ENCODE measurements around the gene GRM8. TPM values are rescaled to one million over a fixed set of nuclear protein-coding genes. Genes with fewer than 3 reads are reported as not detected.

The GRM8 gene
- total RNA-seq, 1 donor from 2014 or later = not detected

DNA sequence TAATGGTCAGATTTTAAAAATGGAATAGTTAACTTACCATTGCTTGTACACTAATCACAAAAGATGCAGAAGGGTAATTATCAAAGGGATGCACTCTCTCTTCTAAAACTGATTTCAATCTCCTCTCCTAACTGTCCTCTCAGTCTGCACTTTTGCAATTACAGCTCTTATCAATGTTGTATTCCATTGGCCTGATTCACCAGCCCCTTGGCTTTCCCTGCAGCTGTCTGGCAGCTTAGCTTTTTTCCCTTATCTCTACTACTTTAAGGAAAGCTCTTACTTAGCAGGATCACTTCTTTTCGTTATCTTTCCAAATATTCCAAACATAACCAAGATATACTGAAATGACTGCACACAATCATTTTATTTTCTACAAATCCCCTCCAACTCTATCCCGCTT is 448.8 kb downstream of the GRM8 start:
- no peak for ATAC-seq

DNA sequence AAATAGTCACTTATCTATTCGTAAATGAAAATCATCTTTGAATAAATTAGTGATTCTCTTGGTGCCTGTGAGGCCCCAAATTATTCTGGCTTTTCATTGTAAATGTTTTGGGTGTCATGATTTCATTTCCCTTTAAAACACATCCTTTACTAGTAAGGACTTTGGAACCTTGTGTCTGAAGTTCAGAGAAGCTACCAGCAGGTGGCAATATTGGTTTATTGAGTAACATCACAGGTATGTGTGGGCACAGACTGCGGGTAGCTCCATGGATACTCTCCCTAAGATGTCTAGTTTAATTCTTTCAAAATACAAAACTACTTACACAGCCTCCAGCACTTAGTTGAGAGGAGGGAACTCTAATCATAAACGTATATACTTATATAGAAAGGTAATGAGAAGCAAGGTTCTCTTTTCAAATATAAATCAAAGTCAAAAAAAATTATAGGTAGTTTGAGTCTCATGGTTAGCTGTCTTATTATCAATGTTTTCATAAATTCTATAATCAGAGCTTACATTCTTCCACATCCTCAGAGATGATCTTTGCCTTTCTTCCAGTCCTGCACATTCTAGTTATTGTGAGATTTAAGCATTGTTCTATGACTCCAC is 449.6 kb downstream of the GRM8 start:
- ATAC-seq = peak; percentile 67

DNA sequence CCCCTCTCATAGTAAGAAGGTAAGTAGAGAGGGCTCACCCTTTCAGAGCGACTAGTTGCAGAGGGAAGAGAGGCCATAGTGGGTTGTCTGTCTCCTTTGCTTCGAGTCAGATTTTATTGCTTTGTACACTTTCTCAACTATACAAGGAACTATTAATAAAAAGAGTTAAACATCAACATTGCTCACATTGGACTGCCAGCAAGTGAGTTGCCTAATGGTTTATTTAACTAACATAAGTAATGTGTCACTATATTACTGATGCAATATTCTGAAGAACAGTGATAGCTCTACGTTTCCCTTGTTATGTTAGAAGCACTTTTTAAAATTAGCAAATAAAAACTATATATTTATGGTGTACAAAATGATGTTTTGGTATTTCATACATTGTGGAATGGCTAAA is 451.0 kb downstream of the GRM8 start:
- no peak for ATAC-seq

DNA sequence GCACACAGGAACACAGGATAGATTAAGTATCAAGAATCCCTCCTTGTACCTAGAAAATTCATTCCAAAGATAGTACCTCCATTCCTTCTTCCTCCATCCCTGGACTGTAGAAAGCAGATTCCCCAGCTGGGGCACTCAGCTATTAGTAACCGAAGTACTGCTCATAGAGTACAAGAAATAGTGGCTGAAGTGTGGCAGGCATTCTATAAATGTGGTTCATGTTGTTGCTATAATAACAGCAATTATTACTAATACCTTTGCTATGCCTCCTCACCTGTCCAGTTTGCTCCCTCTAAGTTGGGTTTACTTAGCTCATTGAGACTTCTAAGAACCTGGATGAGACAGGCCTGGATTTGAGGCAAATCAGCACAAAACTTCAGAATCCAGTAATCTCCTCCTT is 453.2 kb downstream of the GRM8 start:
- ATAC-seq = no peak

DNA sequence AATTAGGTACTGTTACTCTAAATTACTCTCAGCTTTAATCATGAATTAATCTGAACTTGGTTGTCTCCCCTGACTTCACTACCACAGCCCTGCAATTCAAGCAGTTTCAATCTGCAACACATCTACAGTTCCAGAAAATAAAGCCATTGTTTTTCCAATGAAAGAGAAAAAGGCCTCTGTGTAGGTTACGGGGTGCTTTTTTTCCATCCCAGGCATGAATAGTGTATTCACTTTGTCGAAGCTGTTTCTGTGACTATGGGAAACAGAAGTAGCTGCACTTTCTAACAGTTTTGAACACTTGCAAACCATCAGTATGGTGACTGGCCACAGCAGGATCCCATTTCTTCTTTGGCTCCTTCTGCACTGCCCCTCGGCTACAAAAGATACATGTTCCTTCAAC is 460.2 kb downstream of the GRM8 start:
- ATAC-seq = no peak

- no peak for ATAC-seq
These were observed 461.4 kb downstream of the GRM8 start for GRCh38 chr7:126791306-126791705.

GRCh38 chr7:126790763-126791162 is 462.0 kb downstream of the GRM8 start:
- no peak for ATAC-seq

DNA sequence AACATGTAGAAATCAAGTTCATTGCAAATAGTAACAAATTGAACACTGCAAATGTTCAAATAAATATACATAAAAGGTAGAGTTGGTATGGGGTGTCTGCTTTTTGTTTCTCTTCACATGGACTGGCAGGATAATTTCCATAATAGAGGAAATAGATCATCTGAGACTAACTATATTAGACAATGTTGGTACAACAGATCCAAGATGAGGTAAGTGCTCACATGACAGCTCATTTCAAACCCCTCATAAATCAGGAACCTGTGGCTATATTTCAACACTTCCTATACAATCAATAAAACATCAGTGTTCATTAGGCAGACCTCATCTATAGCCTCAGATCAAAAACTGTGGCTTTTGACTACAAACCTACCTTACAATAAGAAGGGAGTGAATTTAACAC is 469.1 kb downstream of the GRM8 start:
- no peak for ATAC-seq

- no peak for ATAC-seq
These were observed 471.7 kb downstream of the GRM8 start for GRCh38 chr7:126780993-126781392.

DNA sequence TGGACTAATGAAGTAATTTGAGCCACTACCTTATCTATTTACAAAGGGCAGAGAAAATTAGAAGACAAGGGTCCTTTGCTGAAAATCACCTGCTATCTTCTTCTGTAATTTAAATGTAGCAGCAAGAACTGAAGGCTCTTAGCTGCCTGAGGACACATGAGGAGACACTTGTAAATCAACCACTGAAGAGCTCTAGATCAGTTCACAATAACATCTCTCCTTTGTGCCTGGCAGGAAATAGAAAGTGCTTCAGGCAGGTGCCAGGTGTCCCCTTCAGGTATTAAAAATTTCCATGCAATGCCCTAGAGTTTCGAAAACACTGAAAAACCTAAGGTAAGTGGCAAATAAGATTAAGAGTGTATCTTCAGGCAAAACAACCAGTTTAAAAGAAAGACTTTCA is 474.6 kb downstream of the GRM8 start:
- ATAC-seq = no peak

- no peak for ATAC-seq
These were observed 476.2 kb downstream of the GRM8 start for GRCh38 chr7:126776498-126776897.

DNA sequence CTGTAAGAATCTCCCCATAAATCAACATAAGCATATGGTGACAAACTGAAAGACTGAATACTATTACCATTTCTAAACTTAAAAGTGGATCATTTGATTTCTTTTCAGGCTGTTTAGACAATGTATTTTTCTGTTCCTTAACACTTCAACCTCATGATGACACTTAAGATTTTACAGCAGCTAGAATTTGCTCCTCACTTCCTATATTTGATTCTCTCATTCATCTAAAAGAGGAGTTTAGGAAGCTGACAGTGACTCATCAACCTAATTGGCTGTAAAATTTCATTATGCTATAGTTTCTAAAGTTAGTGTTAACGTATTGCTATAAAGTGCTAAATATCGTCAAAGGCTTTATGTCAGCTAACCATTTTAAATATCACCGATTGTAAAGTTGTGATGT is 478.7 kb downstream of the GRM8 start:
- ATAC-seq = no peak

GRCh38 chr7:126768836-126769235 is 483.9 kb downstream of the GRM8 start:
- no peak for ATAC-seq

GRCh38 chr7:126760914-126761577 is 491.7 kb downstream of the GRM8 start:
- no peak for ATAC-seq

DNA sequence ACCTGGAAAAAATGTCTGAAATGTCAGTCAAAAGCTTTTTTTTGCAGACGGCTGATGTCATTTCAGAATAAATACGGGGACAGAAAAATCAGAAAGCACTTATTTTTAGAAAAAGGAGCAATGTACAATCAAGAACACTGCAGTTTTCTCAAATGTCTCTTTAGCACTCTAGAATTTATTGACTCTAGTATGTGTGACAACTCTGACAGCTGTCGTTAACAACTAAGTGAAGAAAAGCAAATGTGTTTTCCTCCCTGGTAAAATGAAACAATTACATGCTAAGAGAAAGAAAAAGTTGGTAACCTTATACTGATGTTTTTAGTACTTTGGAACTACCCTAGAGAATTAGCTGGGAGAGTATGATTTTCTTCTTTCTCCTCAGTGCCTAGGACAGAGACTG is 497.4 kb downstream of the GRM8 start:
- no peak for ATAC-seq

DNA sequence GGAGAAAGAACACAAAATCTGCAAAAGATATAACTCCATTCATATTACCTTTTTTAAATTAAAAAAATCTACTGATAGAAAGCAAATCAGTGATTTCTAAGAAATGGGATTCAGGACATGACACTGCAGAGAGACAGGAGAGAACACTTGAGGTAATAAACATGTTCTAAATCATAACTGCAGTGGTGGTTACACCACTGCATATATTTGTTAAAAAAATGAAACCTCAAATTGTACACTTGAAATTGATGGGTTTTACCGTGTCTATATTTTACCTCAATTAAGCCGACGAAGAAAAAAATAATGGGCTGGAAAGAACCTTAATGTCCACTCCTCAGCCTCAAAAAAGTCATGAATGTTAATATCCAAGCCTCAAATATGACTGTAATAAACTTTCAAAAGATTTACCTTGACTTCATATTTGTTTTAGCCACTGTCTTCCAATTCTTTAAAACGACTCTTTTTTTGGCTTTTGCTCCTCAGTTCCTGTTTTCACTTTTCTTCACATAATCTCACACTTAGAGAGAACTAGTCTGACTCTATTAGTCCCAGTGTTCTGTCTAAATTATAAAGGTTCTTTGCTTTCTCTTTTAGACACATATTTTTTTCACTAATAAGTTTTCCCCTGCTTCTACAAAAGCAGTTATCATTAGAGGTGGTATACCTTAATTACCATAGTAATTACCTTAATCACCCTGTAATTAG is 502.4 kb downstream of the GRM8 start:
- no peak for ATAC-seq

- no peak for ATAC-seq
These were observed 523.8 kb downstream of the GRM8 start for GRCh38 chr7:126728967-126729366.

DNA sequence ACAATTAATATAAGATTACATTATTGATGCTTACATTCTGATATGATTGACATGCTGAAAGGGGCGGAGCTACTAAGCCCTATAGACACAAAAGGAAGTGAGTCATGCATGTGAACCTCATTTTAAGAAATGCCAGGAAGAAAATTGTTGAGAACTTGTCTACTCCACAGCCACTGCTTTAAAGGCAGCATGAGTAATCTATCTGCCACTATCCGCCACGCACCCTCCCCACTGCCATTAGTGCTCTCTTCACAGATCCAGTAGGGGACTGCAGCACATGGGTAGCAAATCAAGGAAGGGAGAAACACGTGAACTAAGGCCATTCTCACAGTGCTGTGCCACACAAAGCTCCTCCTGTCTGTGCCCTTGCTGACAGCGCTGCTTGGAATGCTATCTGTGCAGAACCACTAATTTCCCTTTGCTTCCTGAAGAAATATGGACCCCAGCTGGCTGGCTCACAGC is 524.8 kb downstream of the GRM8 start:
- no peak for ATAC-seq

DNA sequence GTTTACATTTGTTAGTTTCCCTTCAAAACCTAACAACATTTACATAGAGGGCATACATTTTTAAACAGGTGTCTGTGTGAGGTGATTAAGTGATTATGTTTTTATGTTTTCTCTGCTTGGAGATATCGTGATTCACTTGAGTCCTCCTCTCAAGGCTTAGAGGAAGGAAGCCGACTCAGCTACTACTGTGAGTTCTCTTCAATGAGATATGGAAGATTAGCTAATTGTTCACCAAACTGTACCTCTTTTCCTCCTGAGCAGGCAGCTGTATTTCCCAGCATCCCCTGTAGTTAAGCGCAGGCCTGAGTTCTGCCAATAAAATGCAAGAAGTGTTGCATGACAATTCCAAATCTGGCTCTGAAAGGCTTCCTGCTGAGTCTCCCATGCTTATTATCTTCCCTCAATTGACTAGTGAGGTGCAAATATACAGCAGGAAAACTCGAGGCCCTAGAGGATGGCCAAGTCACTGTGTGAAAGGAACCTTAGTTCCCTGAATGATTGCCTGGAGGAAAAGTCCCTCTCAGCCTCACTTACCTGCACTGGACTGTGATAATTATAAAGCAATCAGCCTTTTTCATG is 528.7 kb downstream of the GRM8 start:
- no peak for ATAC-seq

DNA sequence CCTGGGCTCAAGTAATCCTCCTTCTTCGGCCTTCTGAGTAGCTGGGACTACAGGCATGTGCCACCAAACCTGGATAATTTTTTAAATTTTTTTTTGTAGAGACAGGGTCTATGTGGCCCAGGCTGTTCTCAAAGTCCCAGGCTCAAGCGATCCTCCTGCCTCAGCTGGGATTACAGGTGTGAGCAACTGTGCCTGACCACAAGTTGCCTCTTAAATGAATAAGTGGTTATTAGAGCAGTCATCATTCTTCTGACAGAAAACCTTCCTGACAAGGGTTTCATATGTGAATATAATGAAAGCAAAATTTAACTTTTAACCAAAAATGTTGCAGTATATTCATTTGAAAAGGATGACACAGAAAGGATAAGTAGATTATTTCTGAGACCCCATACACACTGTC is 532.5 kb downstream of the GRM8 start:
- ATAC-seq = no peak

DNA sequence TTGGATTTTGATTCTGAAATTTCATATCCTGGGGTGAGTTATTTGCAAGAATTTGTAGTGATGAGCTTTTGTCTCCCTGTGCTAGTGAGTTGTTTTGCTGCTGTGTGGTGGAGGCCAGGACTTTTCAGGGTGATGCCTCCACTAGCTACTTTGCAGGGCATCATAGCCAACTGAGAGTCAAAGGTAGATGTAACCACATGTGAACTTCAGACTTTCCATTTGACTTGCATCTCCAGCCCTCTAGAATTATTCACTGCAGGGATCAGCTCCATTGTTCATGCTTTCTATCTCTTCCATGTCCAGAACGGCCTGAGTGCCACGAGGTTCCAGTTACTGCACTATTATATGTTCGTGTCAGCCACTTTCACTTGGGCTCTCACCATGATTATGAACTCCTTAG is 534.3 kb downstream of the GRM8 start:
- no peak for ATAC-seq

DNA sequence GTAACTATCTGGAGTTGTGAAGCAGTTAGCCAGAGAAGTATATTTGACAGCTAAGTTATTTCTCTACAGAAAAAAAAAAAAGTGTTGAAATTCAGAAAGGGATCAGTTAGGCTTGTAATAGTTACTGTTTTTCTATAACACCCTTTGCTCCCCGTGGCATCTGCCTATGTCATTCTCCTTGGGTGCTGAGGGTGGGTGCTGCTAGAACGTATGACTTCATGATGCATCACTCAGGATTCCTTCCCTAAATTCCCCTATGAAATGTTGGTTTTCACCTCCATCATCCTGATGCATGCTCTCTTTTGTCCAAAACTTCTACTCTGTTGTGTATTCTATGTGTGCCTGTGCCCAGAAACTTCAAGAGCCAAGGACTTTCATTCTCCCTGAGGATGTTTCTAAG is 536.4 kb downstream of the GRM8 start:
- no peak for ATAC-seq

DNA sequence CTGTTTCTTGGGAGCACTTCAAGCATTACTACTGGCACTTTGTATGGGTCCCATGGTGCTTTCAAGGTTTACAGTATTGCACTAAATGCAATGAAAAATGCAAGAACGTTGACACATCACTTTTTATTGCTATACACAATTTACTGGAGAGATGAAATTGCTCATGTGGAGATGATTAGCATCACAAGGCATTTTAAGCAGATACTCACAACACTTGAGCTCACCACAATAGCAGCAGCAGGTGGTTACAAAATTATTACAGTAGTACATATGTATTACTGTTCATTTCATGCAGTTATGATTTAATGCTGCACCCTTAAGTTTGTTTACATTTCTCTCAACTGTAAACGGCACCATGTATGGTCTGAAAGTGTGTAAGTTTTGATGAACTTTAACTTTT is 537.7 kb downstream of the GRM8 start:
- no peak for ATAC-seq
